ENCODE results near the gene CEP162. TPM values are rescaled to one million over a fixed set of nuclear protein-coding genes. Genes with fewer than 3 reads are reported as not detected.
"Not testable (repeated sequence)": the region's sequence is repeated elsewhere in the genome, so short reads cannot be mapped to it uniquely, and the experiment has no call there.

The CEP162 gene
- total RNA-seq, 2 donors from 2014 or later: 4.5 to 13.1 TPM

DNA sequence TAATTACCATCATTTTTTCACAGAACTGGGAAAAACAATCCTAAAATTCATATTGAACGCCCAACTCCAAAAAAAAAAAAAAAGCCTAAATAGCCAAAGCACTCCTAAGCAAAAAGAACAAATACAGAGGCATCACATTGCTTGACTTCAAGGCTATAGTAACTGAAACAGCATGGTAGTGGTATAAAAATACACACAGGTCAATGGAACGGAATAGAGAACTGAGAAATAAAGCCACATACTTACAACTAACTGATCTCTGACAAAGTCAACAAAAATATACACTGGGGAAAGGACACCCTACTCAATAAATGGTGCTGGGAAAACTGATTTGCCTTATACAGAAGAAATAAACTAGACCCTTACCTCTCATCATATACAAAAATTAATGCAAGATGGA is 104.3 kb downstream of the CEP162 start:
- WGBS: 91% methylated on average over 2 of the region's 2 CpGs
- H3K27me3 ChIP-seq (replicated peaks; ENCODE audit: insufficient read depth): no peaks in the 10 kb centered on the region
- H3K27ac ChIP-seq: no peak overlapping the region
- TF ChIP-seq CTCF (IDR thresholded peaks at IDR 0.05): no peak
- no peak for TF ChIP-seq POLR2A (IDR thresholded peaks at IDR 0.05)
- TF ChIP-seq POLR2AphosphoS5 (IDR thresholded peaks at IDR 0.05): no peak
- no peak for DNase-seq (ENCODE audit: low spot score)
- no peaks in the 10 kb centered on the region for H3K9me3 ChIP-seq
- no peaks in the 10 kb centered on the region for H3K36me3 ChIP-seq
- H3K4me3 ChIP-seq: no peak overlapping the region
- H3K4me1 ChIP-seq (replicated peaks): no peaks in the 10 kb centered on the region
- intact Hi-C loops (cut with DNase I): no loop called here

DNA sequence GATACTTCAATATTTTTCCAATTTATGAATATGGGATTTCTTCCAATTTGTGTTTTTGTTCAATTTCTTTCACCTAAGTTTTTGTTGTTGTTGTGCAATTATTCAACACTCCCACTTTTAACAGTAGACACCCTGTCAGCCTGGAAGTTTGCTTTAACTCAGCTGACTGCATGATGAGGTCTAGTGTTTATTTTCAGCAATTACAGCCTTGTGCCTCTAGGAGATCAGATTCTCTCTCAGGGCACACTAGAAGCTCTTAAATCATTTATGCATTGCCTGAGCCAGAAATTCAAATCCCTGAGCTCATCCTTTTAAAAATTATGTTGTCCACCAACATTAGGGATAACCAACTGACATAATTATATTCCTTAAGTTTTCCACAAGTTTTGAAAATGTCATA is 108.2 kb downstream of the CEP162 start:
- Histone ChIP-seq H3K4me1 (replicated peaks) (no peaks in the 10 kb centered on the region), H3K9me3 (no peaks in the 10 kb centered on the region), H3K27me3 (replicated peaks; ENCODE audit: insufficient read depth) (no peaks in the 10 kb centered on the region), H3K4me3 (no peak overlapping the region), H3K36me3 (no peaks in the 10 kb centered on the region), H3K27ac (no peak overlapping the region)
- no peak for TF ChIP-seq POLR2AphosphoS5 (IDR thresholded peaks at IDR 0.05)
- TF ChIP-seq CTCF (IDR thresholded peaks at IDR 0.05): no peak
- TF ChIP-seq POLR2A (IDR thresholded peaks at IDR 0.05): no peak
- DNase-seq (ENCODE audit: low spot score): no peak
- intact Hi-C loops (cut with DNase I): loop anchor here (5.0 kb wide), 1 partner anchor 47 kb away; no protein-coding TSS in a partner anchor

GRCh38 chr6:84118191-84118590 is 109.3 kb downstream of the CEP162 start:
- DNase-seq (ENCODE audit: low spot score): no peak
- H3K27me3 ChIP-seq (replicated peaks; ENCODE audit: insufficient read depth): no peaks in the 10 kb centered on the region
- H3K9me3 ChIP-seq: no peaks in the 10 kb centered on the region
- TF ChIP-seq POLR2AphosphoS5 (IDR thresholded peaks at IDR 0.05): no peak
- TF ChIP-seq POLR2A (IDR thresholded peaks at IDR 0.05): no peak
- no peak for TF ChIP-seq CTCF (IDR thresholded peaks at IDR 0.05)
- intact Hi-C loops (cut with DNase I): loop anchor here (5.0 kb wide), 1 partner anchor 46 kb away; no protein-coding TSS in a partner anchor
- no peaks in the 10 kb centered on the region for H3K4me1 ChIP-seq (replicated peaks)
- no peak overlapping the region for H3K27ac ChIP-seq
- H3K36me3 ChIP-seq: no peaks in the 10 kb centered on the region
- no peak overlapping the region for H3K4me3 ChIP-seq
- WGBS: 80% methylated on average over 5 of the region's 5 CpGs

GRCh38 chr6:84114933-84115594 is 112.4 kb downstream of the CEP162 start:
- WGBS: 81% methylated on average over 8 of the region's 8 CpGs
- not testable (repeated sequence) for DNase-seq (ENCODE audit: low spot score); H3K36me3 ChIP-seq; H3K4me1 ChIP-seq (replicated peaks); H3K27me3 ChIP-seq (replicated peaks; ENCODE audit: insufficient read depth); H3K27ac ChIP-seq; H3K4me3 ChIP-seq; H3K9me3 ChIP-seq
- intact Hi-C loops (cut with DNase I): loop anchor here (5.0 kb wide), 1 partner anchor 43 kb away; no protein-coding TSS in a partner anchor

- H3K27ac ChIP-seq; H3K36me3 ChIP-seq; H3K4me3 ChIP-seq; H3K9me3 ChIP-seq; DNase-seq (ENCODE audit: low spot score); H3K27me3 ChIP-seq (replicated peaks; ENCODE audit: insufficient read depth); intact Hi-C loops (cut with DNase I); H3K4me1 ChIP-seq (replicated peaks): not testable (repeated sequence)
- 80% methylated on average over 1 of the region's 1 CpG for WGBS
Observed at GRCh38 chr6:84111351-84111750, 116.1 kb downstream of the CEP162 start.

DNA sequence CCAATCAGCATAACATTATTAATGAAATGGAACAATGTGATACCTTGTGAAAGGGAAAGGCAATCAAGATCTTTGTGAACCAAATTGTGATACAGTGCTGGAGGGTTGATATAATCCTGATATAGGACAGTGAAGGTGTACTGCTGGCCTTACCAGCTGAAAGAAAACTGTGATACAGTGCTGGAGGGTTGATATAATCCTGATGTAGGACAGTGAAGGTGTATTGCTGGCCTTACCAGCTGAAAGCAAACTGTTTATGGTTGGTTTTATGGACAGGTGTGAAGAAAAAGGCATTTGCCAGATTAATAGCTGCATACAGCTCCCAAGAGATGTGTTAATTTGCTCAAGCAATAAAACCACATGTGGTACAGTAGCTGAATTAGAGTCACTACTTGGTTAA is 119.9 kb downstream of the CEP162 start:
- intact Hi-C loops (cut with DNase I): no loop called here
- no peak for DNase-seq (ENCODE audit: low spot score)
- Histone ChIP-seq H3K27ac (no peak overlapping the region), H3K36me3 (no peaks in the 10 kb centered on the region), H3K27me3 (replicated peaks; ENCODE audit: insufficient read depth) (no peaks in the 10 kb centered on the region), H3K9me3 (no peaks in the 10 kb centered on the region), H3K4me3 (no peak overlapping the region), H3K4me1 (replicated peaks) (no peaks in the 10 kb centered on the region)
- TF ChIP-seq POLR2AphosphoS5 (IDR thresholded peaks at IDR 0.05): no peak
- TF ChIP-seq CTCF (IDR thresholded peaks at IDR 0.05): no peak
- TF ChIP-seq POLR2A (IDR thresholded peaks at IDR 0.05): no peak

- H3K4me3 ChIP-seq; DNase-seq (ENCODE audit: low spot score); H3K27ac ChIP-seq; H3K4me1 ChIP-seq (replicated peaks); H3K27me3 ChIP-seq (replicated peaks; ENCODE audit: insufficient read depth); H3K36me3 ChIP-seq; H3K9me3 ChIP-seq; intact Hi-C loops (cut with DNase I): not testable (repeated sequence)
- 84% methylated on average over 3 of the region's 3 CpGs for WGBS
Observed at GRCh38 chr6:84105215-84105924, 122.1 kb downstream of the CEP162 start.
